GM10248 (cell line): ENCODE measurements around the gene TSEN15.
A peak's percentile ranks its signal among the peaks of the same experiment; 100 is the strongest.

ENCODE experiments used
- CTCF ChIA-PET: fragments of 300-600 bp; sonication (Branson Sonifier 250); formaldehyde crosslinking; extraction: SDS; loops from one replicate; lab custom pipeline; 2021; ENCODE audit warnings: antibody characterized with exemption; lab: Yijun Ruan, JAX
- POLR2A ChIA-PET: fragments of 350-650 bp; sonication (Branson Sonifier 250); formaldehyde crosslinking; extraction: SDS; loops from one replicate; lab custom pipeline; 2020; ENCODE audit warnings: antibody characterized with exemption; lab: Yijun Ruan, JAX
- DNase-seq: peaks from one replicate; pipeline ENCODE4 v3.0.0; 2012; ENCODE audit errors: extremely low spot score
- TF ChIP-seq, protein P1 (sequence below): IDR thresholded peaks from 2 replicates; pipeline ENCODE4 v1.5.1; 2012; ENCODE audit warnings: mild to moderate bottlenecking, low read depth; ENCODE audit errors: extremely low read depth, missing control alignments, control extremely low read depth

TSEN15 gene

DNA sequence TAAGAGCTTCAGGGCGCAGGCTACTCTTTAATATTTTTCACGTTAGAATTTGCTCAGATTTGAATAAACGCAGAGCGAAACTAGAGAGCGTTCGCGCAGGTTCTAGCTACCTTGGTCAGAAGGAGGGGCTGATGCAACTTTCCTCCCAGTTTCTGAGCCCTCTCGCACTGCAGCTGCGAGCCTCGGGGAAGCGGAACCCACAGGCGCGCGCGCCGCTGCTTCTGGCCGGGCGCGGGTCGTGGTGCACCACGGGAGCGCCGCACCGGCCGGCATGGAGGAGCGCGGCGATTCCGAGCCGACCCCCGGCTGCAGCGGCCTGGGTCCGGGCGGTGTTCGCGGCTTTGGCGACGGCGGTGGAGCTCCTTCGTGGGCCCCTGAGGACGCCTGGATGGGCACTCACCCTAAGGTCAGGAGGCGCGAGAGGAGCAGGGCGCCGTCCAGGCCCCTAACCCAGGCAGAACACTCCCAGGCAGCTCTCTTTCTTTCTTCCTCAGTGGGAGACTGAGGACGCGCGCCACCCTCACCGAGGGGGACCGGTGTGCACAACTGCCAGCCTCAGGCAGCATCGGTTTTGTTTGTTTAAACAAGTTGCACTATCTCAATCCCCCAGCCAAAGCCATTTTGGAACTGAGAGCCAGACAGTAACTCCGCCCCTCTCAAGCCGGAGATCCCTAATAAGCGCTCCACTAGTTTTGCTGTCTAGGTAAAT lies at the start of gene TSEN15:
Gene TSEN15 (plus strand): TSS at position 246 of the 709 bp plus-strand sequence. CDS start 26 bp downstream, at position 272.
- TF ChIP-seq, protein P1, sequence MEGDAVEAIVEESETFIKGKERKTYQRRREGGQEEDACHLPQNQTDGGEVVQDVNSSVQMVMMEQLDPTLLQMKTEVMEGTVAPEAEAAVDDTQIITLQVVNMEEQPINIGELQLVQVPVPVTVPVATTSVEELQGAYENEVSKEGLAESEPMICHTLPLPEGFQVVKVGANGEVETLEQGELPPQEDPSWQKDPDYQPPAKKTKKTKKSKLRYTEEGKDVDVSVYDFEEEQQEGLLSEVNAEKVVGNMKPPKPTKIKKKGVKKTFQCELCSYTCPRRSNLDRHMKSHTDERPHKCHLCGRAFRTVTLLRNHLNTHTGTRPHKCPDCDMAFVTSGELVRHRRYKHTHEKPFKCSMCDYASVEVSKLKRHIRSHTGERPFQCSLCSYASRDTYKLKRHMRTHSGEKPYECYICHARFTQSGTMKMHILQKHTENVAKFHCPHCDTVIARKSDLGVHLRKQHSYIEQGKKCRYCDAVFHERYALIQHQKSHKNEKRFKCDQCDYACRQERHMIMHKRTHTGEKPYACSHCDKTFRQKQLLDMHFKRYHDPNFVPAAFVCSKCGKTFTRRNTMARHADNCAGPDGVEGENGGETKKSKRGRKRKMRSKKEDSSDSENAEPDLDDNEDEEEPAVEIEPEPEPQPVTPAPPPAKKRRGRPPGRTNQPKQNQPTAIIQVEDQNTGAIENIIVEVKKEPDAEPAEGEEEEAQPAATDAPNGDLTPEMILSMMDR, result no peak
- POLR2A ChIA-PET, result no interaction called here
- peak; percentile 85 for DNase-seq
- CTCF ChIA-PET, result interaction anchor here (0.8 to 1.5 kb wide), 6 partner anchors 10 to 511 kb away, joined by 3 to 4 read pairs (median 3); no protein-coding TSS in a partner anchor

DNA sequence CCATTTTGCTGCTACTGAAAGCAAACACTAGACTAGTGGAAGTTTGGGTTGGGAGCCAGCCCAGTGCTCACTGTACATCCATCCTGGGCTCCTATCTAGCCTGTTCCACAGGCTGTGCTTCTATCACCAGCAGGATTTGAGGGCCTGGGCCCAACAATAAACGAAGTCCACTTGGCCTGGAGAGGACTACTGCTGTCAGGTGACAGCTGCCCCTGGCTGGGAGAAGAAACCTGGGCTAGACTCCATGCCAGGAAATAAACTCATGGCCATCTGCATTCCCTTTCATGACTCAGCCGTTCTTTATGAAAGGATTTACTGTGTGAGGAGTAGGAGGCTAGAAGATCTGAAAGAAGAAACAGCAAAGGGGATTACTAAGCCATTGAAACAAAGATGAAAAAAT lies 49.5 kb upstream of the TSEN15 start:
- POLR2A ChIA-PET, result no interaction called here
- no peak for DNase-seq
- CTCF ChIA-PET, result interaction anchor here (1.2 kb wide), 1 partner anchor 347 kb away, joined by 3 read pairs; no protein-coding TSS in a partner anchor
- TF ChIP-seq, protein P1, result no peak

DNA sequence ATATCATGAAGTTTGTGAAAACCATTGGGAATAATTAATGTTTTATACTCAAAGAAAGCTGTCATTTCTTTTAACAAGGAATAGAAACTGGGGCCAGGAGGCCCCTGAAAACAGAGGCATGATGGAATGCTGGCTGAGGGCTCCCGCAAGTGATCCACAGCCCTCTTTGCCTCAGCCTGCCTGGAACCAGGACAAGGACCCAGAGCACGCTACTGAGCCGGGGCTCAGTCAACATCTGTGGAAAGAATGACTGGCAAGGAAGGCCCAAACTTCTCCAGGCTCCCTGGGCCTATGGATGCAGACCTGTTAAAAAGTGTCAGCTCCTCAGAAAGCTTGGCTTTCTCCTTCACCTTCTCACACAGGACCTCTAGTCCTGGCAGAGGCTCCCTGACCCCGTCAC lies 46.6 kb upstream of the TSEN15 start:
- ChIA-PET POLR2A (no interaction called here), CTCF (no interaction called here)
- no peak for DNase-seq
- TF ChIP-seq, protein P1, result no peak

DNA sequence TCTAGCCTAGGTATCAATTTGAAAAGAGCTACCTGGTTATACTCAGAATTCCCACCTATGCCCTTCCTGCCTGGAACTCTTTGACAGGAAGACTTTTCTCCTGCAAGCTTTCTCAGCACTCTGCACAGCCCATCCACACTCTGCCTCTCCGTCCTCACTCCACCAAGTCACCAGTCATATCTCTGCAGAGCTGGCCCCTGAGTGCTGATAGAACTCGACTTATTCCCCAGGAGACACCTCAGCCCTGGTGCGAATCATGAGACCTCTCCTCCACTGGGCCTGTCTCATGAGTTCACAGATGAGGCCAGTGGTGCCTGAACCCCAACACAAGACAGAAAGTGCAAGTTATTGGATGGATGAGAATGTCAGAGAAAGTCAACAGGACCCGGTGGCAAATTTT lies 46.0 kb upstream of the TSEN15 start:
- CTCF ChIA-PET, result interaction anchor here (1.7 to 2.3 kb wide), 2 partner anchors 19 to 22 kb away, joined by 4 to 8 read pairs; no protein-coding TSS in a partner anchor
- DNase-seq, result no peak
- TF ChIP-seq, protein P1, result no peak
- POLR2A ChIA-PET, result no interaction called here

DNA sequence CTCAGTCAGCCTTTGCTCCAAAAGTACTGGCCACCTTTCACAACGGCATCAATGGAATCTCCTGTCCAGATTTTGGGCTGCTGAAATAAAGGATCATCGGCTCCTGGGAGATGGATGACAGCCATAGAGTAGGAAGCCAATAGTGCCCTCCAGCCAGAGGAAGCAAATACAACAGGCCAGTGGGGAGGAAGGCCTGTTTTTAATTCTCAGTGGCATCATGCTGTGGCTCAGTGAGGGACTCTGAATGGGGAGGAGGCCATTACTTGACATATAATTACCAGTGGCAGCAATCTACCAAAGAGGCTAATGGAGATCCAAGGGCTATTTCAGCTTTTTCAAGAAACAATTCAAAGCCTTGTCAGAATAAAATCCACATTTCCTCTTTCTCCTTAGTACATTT lies 40.7 kb upstream of the TSEN15 start:
- no peak for DNase-seq
- POLR2A ChIA-PET, result no interaction called here
- CTCF ChIA-PET, result no interaction called here
- TF ChIP-seq, protein P1, result no peak

DNA sequence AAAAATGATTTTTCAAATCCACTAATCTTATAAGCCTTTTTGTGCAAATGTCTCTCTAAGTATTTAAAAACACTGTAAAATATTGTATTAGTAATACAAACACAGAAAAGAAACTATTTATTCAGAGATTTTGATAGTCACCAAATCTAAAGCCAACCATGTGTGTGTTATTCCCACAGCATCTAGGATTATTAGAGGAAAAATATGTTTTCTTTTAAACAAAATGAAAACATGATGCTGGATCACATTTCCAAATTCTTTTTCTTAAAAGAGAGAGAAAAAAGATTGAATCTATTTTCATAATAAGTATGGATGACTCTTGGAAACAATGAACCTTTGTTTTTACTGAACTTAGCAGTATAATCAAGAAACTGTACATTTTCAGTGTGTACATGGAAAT lies 39.3 kb upstream of the TSEN15 start:
- POLR2A ChIA-PET, result no interaction called here
- CTCF ChIA-PET, result no interaction called here
- no peak for DNase-seq
- TF ChIP-seq, protein P1, result no peak
